Esophagus (tissue), 2 donors: Measurements from ENCODE around the gene FOXD3. TPM values are rescaled to one million over a fixed set of nuclear protein-coding genes. Genes with fewer than 3 reads are reported as not detected.

Experiments used
- H3K27ac ChIP-seq, 2 donors: one replicate each; pipeline ENCODE4 v1.5.1; 2013; ENCODE audit warnings: low read depth in 2 of 2, mild to moderate bottlenecking in 2 of 2, inconsistent platforms in 1 of 2, low read length in 1 of 2, moderate library complexity in 1 of 2
- H3K27me3 ChIP-seq, 2 donors: one replicate each; pipeline ENCODE4 v1.6.1; 2013; ENCODE audit warnings: low read length in 2 of 2, control low read depth in 1 of 2, mild to moderate bottlenecking in 1 of 2; ENCODE audit not compliant: insufficient read depth in 2 of 2, control insufficient read depth in 1 of 2
- H3K36me3 ChIP-seq, 2 donors: one replicate each; pipeline ENCODE4 v1.6.1; 2013; ENCODE audit warnings: low read length in 1 of 2; ENCODE audit not compliant: control insufficient read depth in 2 of 2, insufficient read depth in 2 of 2
- H3K4me1 ChIP-seq, 2 donors: one replicate each; pipeline ENCODE4 v1.6.1; 2013; ENCODE audit warnings: low read length in 1 of 2; ENCODE audit not compliant: control insufficient read depth in 2 of 2, insufficient read depth in 2 of 2
- H3K4me3 ChIP-seq, 2 donors: one replicate each; pipeline ENCODE4 v1.5.1; 2013; ENCODE audit warnings: low read length in 2 of 2, mild to moderate bottlenecking in 2 of 2, low read depth in 1 of 2, moderate library complexity in 1 of 2
- H3K9me3 ChIP-seq, 2 donors: one replicate each; pipeline ENCODE4 v1.6.1; 2013; ENCODE audit warnings: mild to moderate bottlenecking in 2 of 2, low read depth in 1 of 2, low read length in 1 of 2, moderate library complexity in 1 of 2; ENCODE audit not compliant: control insufficient read depth in 2 of 2, insufficient read depth in 1 of 2
- WGBS, 2 donors: extraction: QIAGEN DNeasy Blood & Tissue Kit; methylation state at CpG; one replicate each; pipeline ENCODE4 v1.1.7; 2013; 5-methylcytosine and 5-hydroxymethylcytosine counted together
- polyA plus RNA-seq, 2 donors: library from polyadenylated mRNA; stranded (reverse); fragments of 200-250 nt; gene quantifications; one replicate each; pipeline ENCODE4 v1.2.3, GENCODE V29; 2013
- donor health status: healthy with polysubstance abuse.
- donor health status: Bipolar disorder and iron deficiency.

Gene FOXD3
- polyA plus RNA-seq, 2 donors = 0.06 to 0.16 TPM

DNA sequence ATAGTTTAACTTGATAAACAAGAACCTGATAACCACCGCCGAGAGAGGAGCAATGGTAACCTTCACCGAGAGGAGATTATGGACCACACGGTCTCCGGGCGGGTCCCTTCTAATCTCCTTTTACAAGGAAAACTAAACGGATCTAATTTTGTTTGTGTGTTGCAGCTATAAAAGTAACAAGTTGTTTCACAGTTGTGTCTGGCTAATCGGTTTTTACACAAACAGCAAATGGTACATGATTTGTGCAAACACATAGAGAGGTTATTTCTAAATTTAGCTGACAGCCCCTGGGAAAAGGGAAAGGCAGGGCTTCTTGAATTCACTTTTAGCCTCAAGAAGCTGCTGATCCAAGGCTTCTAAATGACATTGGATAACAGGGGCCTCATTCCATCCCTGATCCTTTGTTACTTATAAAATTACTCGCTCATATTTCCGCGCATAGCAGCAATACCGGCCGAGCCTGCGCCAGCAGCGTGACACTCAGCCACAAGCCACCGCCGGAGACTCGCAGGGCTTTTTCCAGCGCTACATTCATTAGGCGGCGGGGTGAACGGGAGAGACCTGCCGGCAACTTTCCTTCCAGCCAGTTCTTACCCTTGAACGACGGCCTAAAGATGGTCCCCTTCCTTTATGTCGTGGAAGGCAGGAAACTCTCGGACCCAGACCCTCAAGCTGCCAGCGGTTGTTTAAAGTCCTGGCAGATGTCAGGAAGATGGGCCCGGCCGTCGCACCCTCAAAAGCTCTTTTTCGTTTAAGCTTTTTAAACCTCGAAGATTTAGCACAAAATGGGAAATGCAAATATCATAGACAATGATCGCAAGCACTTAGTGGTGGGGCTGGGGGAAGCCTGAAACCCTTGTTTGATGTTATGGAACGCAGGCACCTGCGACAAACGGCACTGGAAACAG lies 4.4 kb downstream of the FOXD3 start:
- Histone ChIP-seq H3K27me3 (peaks cover 5 to 58% of the 10 kb centered on the region in 2 donors), H3K27ac (no peak overlapping the region), H3K9me3 (peaks cover 0 to 9% of the 10 kb centered on the region in 2 donors), H3K4me3 (no peak overlapping the region), H3K36me3 (no peaks in the 10 kb centered on the region), H3K4me1 (peaks cover 3 to 15% of the 10 kb centered on the region in 2 donors)
- 13 to 17% methylated on average over 37 of the region's 37 CpGs for WGBS, 2 donors

DNA sequence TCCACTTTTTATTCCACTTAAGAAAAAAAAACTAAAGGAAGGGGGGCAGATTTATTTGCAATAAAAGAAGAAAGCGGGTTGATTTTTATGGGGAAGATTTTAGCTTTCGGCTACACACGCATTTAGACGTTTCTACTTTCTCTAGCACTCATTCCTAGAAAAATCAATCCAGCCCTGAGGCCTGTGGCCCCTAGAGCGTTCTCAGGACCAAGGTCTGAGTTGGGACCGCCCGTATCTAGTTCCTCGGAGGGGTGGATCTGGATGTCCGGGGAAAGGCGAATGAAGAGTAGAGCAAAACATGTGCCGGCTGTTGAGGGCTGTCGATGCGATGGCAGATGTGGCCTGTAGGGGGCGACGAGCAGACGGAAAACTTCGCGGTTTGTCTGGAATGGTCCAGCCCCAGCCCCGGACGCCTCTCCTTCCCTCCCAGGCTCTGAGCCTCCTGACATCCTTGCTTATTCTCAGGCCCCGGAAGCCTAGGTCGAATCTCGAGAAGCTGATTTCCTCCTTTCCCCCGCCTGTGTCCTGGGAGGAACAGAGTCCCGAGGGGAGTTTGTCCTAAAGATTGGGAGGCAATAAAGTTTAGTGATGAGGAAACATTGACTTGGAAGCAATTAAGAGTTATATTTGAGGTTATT lies 5.2 kb downstream of the FOXD3 start:
- Histone ChIP-seq H3K27ac (no peak overlapping the region), H3K27me3 (peaks cover 5 to 51% of the 10 kb centered on the region in 2 donors), H3K4me3 (no peak overlapping the region), H3K4me1 (peaks cover 3 to 15% of the 10 kb centered on the region in 2 donors), H3K9me3 (peaks cover 0 to 9% of the 10 kb centered on the region in 2 donors), H3K36me3 (no peaks in the 10 kb centered on the region)
- 11 to 18% methylated on average over 25 of the region's 25 CpGs for WGBS, 2 donors

DNA sequence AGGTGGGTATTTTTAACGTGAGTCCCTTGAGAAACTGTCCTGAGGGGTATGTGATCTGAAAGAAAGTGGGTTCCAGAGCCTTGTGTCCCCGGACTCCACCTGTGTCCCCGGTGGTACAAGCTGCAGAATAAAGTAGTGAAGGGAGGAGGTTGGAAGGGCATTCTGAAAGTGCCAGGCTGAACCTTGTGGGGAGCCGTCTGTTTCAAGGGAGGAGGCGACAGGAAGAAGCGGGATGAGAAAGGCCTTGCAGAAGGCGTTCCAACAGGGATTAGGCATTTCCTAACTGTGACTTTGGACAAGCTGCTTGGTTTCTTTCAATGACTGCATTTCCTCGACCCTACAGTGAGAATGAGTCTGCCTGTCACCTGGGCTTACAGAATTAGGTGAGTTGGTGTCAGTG lies 5.8 kb downstream of the FOXD3 start:
- 65 to 69% methylated on average over 8 of the region's 8 CpGs for WGBS, 2 donors
- Histone ChIP-seq H3K27ac (no peak overlapping the region), H3K27me3 (peaks cover 5 to 45% of the 10 kb centered on the region in 2 donors), H3K4me3 (no peak overlapping the region), H3K4me1 (peaks cover 3 to 12% of the 10 kb centered on the region in 2 donors), H3K36me3 (no peaks in the 10 kb centered on the region), H3K9me3 (peaks cover 0 to 9% of the 10 kb centered on the region in 2 donors)

DNA sequence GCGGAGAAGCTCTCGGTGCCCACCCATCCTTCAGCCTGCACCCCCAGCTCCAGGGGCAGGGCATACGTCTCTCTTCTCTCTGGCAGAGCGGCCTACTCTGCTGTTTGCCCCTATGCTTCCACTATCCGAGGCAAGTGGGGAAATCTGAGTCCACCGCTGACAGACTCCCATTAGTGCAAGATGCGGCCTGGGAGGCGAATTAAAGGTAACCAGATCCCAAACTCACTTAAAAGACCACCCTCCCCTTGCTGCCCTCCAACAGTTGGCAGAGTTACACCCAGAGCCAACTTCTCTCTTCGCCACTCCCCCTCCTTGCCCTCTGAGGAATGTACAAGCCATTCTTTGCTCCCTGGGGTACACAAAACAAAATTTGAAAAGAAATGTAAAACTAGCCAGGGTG lies 6.4 kb downstream of the FOXD3 start:
- Histone ChIP-seq H3K27ac (no peak overlapping the region), H3K36me3 (no peaks in the 10 kb centered on the region), H3K9me3 (peaks cover 0 to 9% of the 10 kb centered on the region in 2 donors), H3K4me3 (no peak overlapping the region), H3K4me1 (peaks cover 3 to 9% of the 10 kb centered on the region in 2 donors), H3K27me3 (peaks cover 5 to 47% of the 10 kb centered on the region in 2 donors)
- whole genome bisulfite sequencing, 2 donors = 84 to 89% methylated on average over 9 of the region's 9 CpGs

DNA sequence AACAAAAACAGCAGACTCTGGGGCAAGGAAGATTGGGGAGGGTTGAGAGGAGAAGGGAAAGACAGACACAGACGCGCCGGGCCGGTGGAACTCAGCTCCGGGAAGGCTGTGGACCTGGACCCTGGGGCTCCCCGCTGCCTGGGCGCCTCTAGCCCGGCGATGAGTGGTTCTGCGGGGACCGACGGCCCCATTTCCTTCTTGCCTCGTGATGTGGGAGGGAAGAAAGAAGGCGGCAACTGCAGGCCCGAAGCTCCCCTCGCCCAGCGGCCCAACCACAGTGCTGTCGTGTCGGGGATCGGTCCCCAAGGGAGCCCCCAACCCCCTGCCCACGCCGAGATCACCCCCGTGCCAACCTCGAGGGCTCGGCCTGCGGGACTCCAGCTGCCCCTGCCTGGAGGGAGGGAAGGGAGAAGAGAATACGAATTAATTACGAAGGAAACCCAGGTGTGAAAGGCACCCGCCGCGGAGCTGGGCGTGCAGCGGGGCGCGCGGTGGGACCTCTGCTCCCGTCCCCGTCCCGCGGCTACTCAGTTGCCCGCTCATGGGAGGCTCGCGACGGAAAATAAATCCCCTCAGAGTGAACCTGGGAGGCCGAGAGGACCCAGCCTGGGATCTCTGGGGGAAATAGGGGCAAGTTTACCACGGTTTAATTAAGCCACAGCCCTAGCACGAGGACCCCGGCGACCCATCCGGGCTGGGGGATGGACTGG lies 7.4 kb downstream of the FOXD3 start:
- H3K27me3 ChIP-seq = peaks cover 5 to 39% of the 10 kb centered on the region in 2 donors
- no peak overlapping the region for H3K4me3 ChIP-seq
- WGBS, 2 donors = 9 to 14% methylated on average over 47 to 50 of the region's 50 CpGs
- H3K27ac ChIP-seq = no peak overlapping the region
- H3K9me3 ChIP-seq = peaks cover 0 to 4% of the 10 kb centered on the region in 2 donors
- peaks cover 0 to 4% of the 10 kb centered on the region in 2 donors for H3K4me1 ChIP-seq
- H3K36me3 ChIP-seq = no peaks in the 10 kb centered on the region

DNA sequence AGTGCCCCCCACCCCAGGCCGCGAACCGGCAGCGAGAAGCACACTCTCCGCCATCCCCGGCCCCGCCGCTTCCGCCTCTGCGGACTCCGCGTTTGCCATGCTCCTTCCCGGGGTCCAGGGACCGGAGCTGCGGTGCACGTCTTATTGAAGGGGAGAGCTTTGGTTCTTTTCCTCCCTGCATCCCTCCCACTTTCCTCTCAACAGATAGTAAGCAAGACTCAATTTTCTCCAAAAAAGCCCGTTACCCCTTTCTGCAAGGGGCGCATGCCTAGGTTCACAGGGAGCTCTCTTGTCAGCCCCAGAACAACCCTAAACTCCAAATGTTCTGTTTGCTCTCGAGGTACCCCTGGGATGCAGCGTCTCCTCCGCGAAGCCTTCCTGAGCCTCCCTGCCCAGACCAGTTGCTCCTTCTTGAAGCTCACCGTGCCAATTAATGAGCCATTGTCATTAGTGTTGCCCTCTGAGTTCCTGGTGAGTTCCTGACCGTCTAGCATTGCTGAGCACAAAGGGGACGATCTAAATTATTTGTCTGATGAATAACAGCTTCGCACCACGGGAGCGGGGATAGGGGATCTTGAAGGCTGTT lies 8.1 kb downstream of the FOXD3 start:
- Histone ChIP-seq H3K9me3 (peaks cover 0 to 4% of the 10 kb centered on the region in 2 donors), H3K4me3 (no peak overlapping the region), H3K36me3 (no peaks in the 10 kb centered on the region), H3K4me1 (peaks cover 0 to 4% of the 10 kb centered on the region in 2 donors), H3K27me3 (peaks cover 8 to 39% of the 10 kb centered on the region in 2 donors), H3K27ac (no peak overlapping the region)
- WGBS, 2 donors = 12 to 14% methylated on average over 27 to 28 of the region's 28 CpGs

DNA sequence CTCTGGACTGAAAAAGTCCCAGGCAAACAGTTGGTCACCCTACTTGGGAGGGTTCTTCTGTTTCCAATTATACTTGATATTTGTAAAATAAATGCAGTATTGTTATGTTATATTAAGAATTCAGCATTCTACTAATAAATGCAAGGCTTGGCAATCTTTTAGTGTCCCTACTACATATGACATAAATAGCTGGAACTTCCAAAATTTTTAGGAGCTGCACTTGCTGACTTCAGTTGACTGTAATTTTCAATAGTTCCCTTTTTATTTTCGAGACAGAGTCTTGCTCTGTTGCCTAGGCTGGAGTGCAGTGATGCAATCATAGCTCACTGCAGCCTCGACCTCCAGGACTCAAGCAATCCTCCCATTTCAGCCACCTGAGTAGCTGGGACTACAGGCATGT lies 20.0 kb downstream of the FOXD3 start:
- Histone ChIP-seq H3K36me3 (no peaks in the 10 kb centered on the region), H3K4me1 (no peaks in the 10 kb centered on the region), H3K9me3 (no peaks in the 10 kb centered on the region), H3K27me3 (peaks cover 0 to 2% of the 10 kb centered on the region in 2 donors), H3K4me3 (no peak overlapping the region), H3K27ac (no peak overlapping the region)
- WGBS, 2 donors = 54 to 64% methylated on average over 2 of the region's 2 CpGs

DNA sequence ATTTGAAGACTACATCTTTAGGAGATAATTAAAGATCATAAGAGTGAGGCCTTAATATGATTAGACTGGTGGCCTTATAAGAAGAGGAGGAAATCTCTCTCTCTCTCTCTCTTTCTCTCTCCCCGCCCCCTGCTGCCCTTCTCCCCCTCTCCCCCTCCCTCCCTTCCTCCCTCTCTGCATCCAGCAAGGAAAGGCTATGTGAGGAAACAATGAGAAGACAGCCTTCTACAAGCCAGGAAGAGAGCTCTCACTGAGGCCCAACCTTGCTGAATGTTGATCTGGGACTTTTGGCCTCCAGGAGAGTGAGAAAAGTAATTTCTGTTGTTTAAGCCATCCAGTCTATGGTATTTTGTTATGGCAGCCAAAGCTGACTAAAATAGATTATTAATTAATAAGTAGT lies 21.6 kb downstream of the FOXD3 start:
- H3K4me1 ChIP-seq = no peaks in the 10 kb centered on the region
- no peak overlapping the region for H3K4me3 ChIP-seq
- no peaks in the 10 kb centered on the region for H3K36me3 ChIP-seq
- peaks cover 0 to 2% of the 10 kb centered on the region in 2 donors for H3K27me3 ChIP-seq
- peaks cover 0 to 2% of the 10 kb centered on the region in 2 donors for H3K9me3 ChIP-seq
- 54 to 90% methylated on average over 1 of the region's 1 CpG for WGBS, 2 donors
- H3K27ac ChIP-seq = no peak overlapping the region

DNA sequence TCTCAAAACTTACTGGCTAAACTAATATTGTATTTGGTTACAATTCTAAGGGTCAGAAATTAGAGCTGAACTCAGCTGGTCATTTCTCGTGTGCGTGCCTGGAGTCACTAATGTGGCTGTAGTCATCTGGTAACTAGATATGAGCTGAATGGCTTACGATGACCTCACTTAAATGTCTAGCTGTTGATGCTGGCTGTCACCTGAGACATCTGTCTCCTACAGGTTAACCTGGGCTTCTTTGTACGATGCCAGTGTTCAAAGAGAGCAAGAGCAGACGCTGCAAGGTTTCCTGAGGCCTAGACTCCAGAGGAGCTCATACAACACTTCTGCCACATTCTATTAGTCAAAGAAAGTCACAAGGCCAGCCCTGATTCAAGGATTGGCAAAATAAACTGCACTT lies 28.0 kb downstream of the FOXD3 start:
- no peaks in the 10 kb centered on the region for H3K36me3 ChIP-seq
- H3K4me3 ChIP-seq = no peak overlapping the region
- H3K4me1 ChIP-seq = no peaks in the 10 kb centered on the region
- H3K9me3 ChIP-seq = peaks cover 0 to 2% of the 10 kb centered on the region in 2 donors
- peaks cover 2 to 5% of the 10 kb centered on the region in 2 donors for H3K27me3 ChIP-seq
- 94% methylated on average over 5 of the region's 5 CpGs for WGBS, 2 donors
- no peak overlapping the region for H3K27ac ChIP-seq
